Caco-2 (cell line): ENCODE data around the gene DUOX1. TPM values are rescaled to one million over a fixed set of nuclear protein-coding genes. Genes with fewer than 3 reads are reported as not detected.

ENCODE experiments used
- BruUV-seq: library from RNA; stranded (reverse); fragments of 400-500 nt; replicated peaks from 2 replicates; lab custom pipeline; 2021; lab: Mats Ljungman, UMichigan
- CTCF ChIA-PET: fragments of 300-600 bp; sonication (Branson Sonifier 250); formaldehyde crosslinking; loops from one replicate; lab custom pipeline; 2022; ENCODE audit warnings: antibody characterized with exemption; lab: Charles Lee
- POLR2A ChIA-PET: fragments of 300-600 bp; sonication (Branson Sonifier 250); formaldehyde crosslinking; loops from one replicate; lab custom pipeline; 2022; ENCODE audit warnings: antibody characterized with exemption; lab: Charles Lee
- DNase-seq, 2 experiments: peaks; one replicate each; pipeline versions ENCODE4 v3.0.0 to v3.0.0-alpha.2; 2020 to 2022
- H3K27me3 ChIP-seq: replicated peaks from 2 replicates; pipeline ENCODE4 v1.6.0; 2011; ENCODE audit warnings: low read length; ENCODE audit not compliant: control insufficient read depth, insufficient read depth
- H3K36me3 ChIP-seq: 2 replicates; pipeline ENCODE4 v1.5.1; 2011; ENCODE audit warnings: low read length; ENCODE audit not compliant: control insufficient read depth, insufficient read depth
- H3K4me1 ChIP-seq: fragments of 250-450 bp; sonication (Bioruptor Pico); 2 replicates; pipeline ENCODE4 v1.5.1; 2020; ENCODE audit warnings: mild to moderate bottlenecking
- H3K4me3 ChIP-seq: 2 replicates; pipeline ENCODE4 v1.5.1; 2011; ENCODE audit warnings: low read depth, mild to moderate bottlenecking, control low read depth, low read length
- H3K9me3 ChIP-seq: fragments of 250-450 bp; sonication (Bioruptor Pico); 2 replicates; pipeline ENCODE4 v1.5.1; 2020; ENCODE audit warnings: mild to moderate bottlenecking, moderate library complexity
- H3K27ac Mint-ChIP-seq: one replicate; pipeline ENCODE4 v1.8.0; 2022; ENCODE audit warnings: mixed read lengths; ENCODE audit not compliant: unreplicated experiment
- H3K27me3 Mint-ChIP-seq: one replicate; pipeline ENCODE4 v1.8.0; 2022; ENCODE audit warnings: mixed read lengths; ENCODE audit not compliant: insufficient read depth, unreplicated experiment
- H3K36me3 Mint-ChIP-seq: one replicate; pipeline ENCODE4 v1.8.0; 2022; ENCODE audit warnings: mild to moderate bottlenecking, mixed read lengths; ENCODE audit not compliant: insufficient read depth, unreplicated experiment
- H3K4me1 Mint-ChIP-seq: one replicate; pipeline ENCODE4 v1.8.0; 2022; ENCODE audit warnings: low read depth, mixed read lengths; ENCODE audit not compliant: unreplicated experiment
- H3K4me3 Mint-ChIP-seq: one replicate; pipeline ENCODE4 v1.8.0; 2022; ENCODE audit warnings: mild to moderate bottlenecking, moderate library complexity, mixed read lengths; ENCODE audit not compliant: unreplicated experiment
- H3K9me3 Mint-ChIP-seq: one replicate; pipeline ENCODE4 v1.8.0; 2022; ENCODE audit warnings: mixed read lengths; ENCODE audit not compliant: unreplicated experiment
- intact Hi-C: fragments of 100-400 bp; cut with micrococcal nuclease; formaldehyde crosslinking; loops from one replicate; pipeline ENCODE4 v1.10.0; 2022; ENCODE audit not compliant: unreplicated experiment
- total RNA-seq: library from RNA; stranded (reverse); gene quantifications from 2 replicates; pipeline ENCODE4 v1.2.3, GENCODE V29; 2022
- TF ChIP-seq, protein P1 (sequence below), 2 experiments: fragments of 200-600 bp in 1 of 2; IDR thresholded peaks; 1 replicate in 1 of 2; 2 replicates in 1 of 2; pipeline versions ENCODE4 v1.5.1 to v1.8.0; 2011 to 2022; ENCODE audit warnings: antibody characterized with exemption in 1 of 2, control low read depth in 1 of 2, inconsistent platforms in 1 of 2, low read depth in 1 of 2, low read length in 1 of 2, mild to moderate bottlenecking in 1 of 2, moderate library complexity in 1 of 2; ENCODE audit not compliant: insufficient read depth in 1 of 2, severe bottlenecking in 1 of 2, unreplicated experiment in 1 of 2

Gene DUOX1
- total RNA-seq, 1 experiment from 2014 or later, result 0.14 TPM

DNA sequence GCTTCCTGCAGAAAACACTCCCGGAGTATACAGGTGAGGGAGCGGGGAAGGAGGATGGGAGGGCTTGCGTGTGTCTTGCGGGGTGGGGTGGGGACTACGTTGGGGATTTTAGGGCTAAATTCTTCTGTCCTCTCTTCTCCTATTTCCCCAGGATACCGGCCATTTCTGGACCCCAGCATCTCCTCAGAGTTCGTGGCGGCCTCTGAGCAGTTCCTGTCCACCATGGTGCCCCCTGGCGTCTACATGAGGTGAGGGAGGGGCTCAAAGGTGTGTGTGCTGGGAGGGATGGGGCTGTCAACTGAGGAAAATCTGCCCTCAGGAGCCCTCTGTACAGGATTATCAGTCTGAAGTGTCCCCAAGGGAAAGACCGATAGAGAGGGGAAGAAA lies 6.6 kb downstream of the DUOX1 start:
- no peak for DNase-seq
- Histone ChIP-seq H3K4me1 (no peaks in the 10 kb centered on the region), H3K27me3 (no peaks in the 10 kb centered on the region), H3K9me3 (no peaks in the 10 kb centered on the region), H3K4me3 (no peak overlapping the region), H3K36me3 (no peaks in the 10 kb centered on the region)
- H3K9me3 Mint-ChIP-seq, result no peaks in the 10 kb centered on the region
- BruUV-seq, result no TSS peak
- H3K27me3 Mint-ChIP-seq, result no peaks in the 10 kb centered on the region
- H3K4me3 Mint-ChIP-seq, result no peak overlapping the region
- H3K36me3 Mint-ChIP-seq, result no peaks in the 10 kb centered on the region
- intact Hi-C loops, result no loop called here
- POLR2A ChIA-PET, result no interaction called here
- CTCF ChIA-PET, result interaction anchor here (1.6 kb wide), 1 partner anchor 10 kb away, joined by 4 read pairs; no protein-coding TSS in a partner anchor
- TF ChIP-seq, protein P1, sequence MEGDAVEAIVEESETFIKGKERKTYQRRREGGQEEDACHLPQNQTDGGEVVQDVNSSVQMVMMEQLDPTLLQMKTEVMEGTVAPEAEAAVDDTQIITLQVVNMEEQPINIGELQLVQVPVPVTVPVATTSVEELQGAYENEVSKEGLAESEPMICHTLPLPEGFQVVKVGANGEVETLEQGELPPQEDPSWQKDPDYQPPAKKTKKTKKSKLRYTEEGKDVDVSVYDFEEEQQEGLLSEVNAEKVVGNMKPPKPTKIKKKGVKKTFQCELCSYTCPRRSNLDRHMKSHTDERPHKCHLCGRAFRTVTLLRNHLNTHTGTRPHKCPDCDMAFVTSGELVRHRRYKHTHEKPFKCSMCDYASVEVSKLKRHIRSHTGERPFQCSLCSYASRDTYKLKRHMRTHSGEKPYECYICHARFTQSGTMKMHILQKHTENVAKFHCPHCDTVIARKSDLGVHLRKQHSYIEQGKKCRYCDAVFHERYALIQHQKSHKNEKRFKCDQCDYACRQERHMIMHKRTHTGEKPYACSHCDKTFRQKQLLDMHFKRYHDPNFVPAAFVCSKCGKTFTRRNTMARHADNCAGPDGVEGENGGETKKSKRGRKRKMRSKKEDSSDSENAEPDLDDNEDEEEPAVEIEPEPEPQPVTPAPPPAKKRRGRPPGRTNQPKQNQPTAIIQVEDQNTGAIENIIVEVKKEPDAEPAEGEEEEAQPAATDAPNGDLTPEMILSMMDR (IDR thresholded peaks at IDR 0.05; ENCODE audit: insufficient read depth in 1 of 2, low read depth in 1 of 2, low read length in 1 of 2, severe bottlenecking in 1 of 2, unreplicated experiment in 1 of 2), result no peak
- H3K27ac Mint-ChIP-seq, result no peak overlapping the region
- no peaks in the 10 kb centered on the region for H3K4me1 Mint-ChIP-seq

DNA sequence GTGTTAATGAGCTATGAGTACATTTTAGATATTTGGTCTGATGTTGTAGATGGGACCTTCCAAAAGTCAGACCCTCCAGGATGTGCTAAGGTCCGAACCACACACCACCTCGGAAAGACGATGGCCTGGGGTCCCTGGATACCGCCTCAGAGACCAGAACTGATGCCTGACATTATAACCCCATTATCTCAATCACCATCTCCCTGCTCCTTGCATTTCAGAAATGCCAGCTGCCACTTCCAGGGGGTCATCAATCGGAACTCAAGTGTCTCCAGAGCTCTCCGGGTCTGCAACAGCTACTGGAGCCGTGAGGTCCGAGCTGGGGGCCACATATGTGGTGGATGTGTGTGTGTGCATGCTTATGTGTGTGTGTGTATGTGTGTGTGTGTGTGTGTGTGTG lies 7.9 kb downstream of the DUOX1 start:
- Histone ChIP-seq H3K27me3 (no peaks in the 10 kb centered on the region), H3K4me1 (no peaks in the 10 kb centered on the region), H3K9me3 (no peaks in the 10 kb centered on the region), H3K4me3 (no peak overlapping the region), H3K36me3 (no peaks in the 10 kb centered on the region)
- H3K27ac Mint-ChIP-seq, result no peak overlapping the region
- ChIA-PET CTCF (interaction anchor here (1.6 kb wide), 2 partner anchors 11 to 20 kb away, joined by 4 to 5 read pairs; no protein-coding TSS in a partner anchor), POLR2A (no interaction called here)
- DNase-seq, result no peak
- H3K9me3 Mint-ChIP-seq, result no peaks in the 10 kb centered on the region
- TF ChIP-seq, protein P1 (IDR thresholded peaks at IDR 0.05; ENCODE audit: insufficient read depth in 1 of 2, low read depth in 1 of 2, low read length in 1 of 2, severe bottlenecking in 1 of 2, unreplicated experiment in 1 of 2), result no peak
- no peak overlapping the region for H3K4me3 Mint-ChIP-seq
- H3K4me1 Mint-ChIP-seq, result no peaks in the 10 kb centered on the region
- no peaks in the 10 kb centered on the region for H3K36me3 Mint-ChIP-seq
- no TSS peak for BruUV-seq
- intact Hi-C loops, result no loop called here
- H3K27me3 Mint-ChIP-seq, result no peaks in the 10 kb centered on the region

GRCh38 chr15:45138814-45139765 lies 9.3 kb downstream of the DUOX1 start:
- no peak for DNase-seq
- Histone ChIP-seq H3K36me3 (no peaks in the 10 kb centered on the region), H3K9me3 (no peaks in the 10 kb centered on the region), H3K27me3 (no peaks in the 10 kb centered on the region), H3K4me3 (no peak overlapping the region), H3K4me1 (no peaks in the 10 kb centered on the region)
- Mint-ChIP-seq H3K36me3 (no peaks in the 10 kb centered on the region), H3K9me3 (no peaks in the 10 kb centered on the region), H3K27ac (no peak overlapping the region), H3K27me3 (no peaks in the 10 kb centered on the region), H3K4me1 (no peaks in the 10 kb centered on the region), H3K4me3 (no peak overlapping the region)
- ChIA-PET POLR2A (no interaction called here), CTCF (interaction anchor here (0.6 kb wide), 1 partner anchor 15 kb away, joined by 3 read pairs; no protein-coding TSS in a partner anchor)
- TF ChIP-seq, protein P1 (IDR thresholded peaks at IDR 0.05; ENCODE audit: insufficient read depth in 1 of 2, low read depth in 1 of 2, low read length in 1 of 2, severe bottlenecking in 1 of 2, unreplicated experiment in 1 of 2), result no peak
- no TSS peak for BruUV-seq
- intact Hi-C loops, result no loop called here
